Type B pancreatic cell (in vitro differentiated cells): ENCODE data around the gene TEX54. TPM values are rescaled to one million over a fixed set of nuclear protein-coding genes. Genes with fewer than 3 reads are reported as not detected.
"Not testable (repeated sequence)": the region's sequence is repeated elsewhere in the genome, so short reads cannot be mapped to it uniquely, and the experiment has no call there.

Experiments
- DNase-seq: peaks from one replicate; pipeline ENCODE4 v3.0.0; 2021; ENCODE audit warnings: mixed read lengths; ENCODE audit not compliant: unreplicated experiment; ENCODE audit errors: extremely low spot score
- H3K27ac Mint-ChIP-seq: 2 replicates; pipeline ENCODE4 v1.8.0; 2021; ENCODE audit warnings: mild to moderate bottlenecking, mixed read lengths
- H3K27me3 Mint-ChIP-seq: 2 replicates; pipeline ENCODE4 v1.8.0; 2021; ENCODE audit warnings: mixed read lengths
- H3K36me3 Mint-ChIP-seq: 2 replicates; pipeline ENCODE4 v1.8.0; 2021; ENCODE audit warnings: mixed read lengths
- H3K4me1 Mint-ChIP-seq: one replicate; pipeline ENCODE4 v1.8.0; 2021; ENCODE audit warnings: mixed read lengths; ENCODE audit not compliant: unreplicated experiment
- H3K4me3 Mint-ChIP-seq: 2 replicates; pipeline ENCODE4 v1.8.0; 2021; ENCODE audit warnings: mild to moderate bottlenecking, mixed read lengths
- H3K9me3 Mint-ChIP-seq: 2 replicates; pipeline ENCODE4 v1.8.0; 2021; ENCODE audit warnings: mixed read lengths
- total RNA-seq: library from RNA; stranded (reverse); gene quantifications from 2 replicates; pipeline ENCODE4 v1.2.1, GENCODE V29; 2021; ENCODE audit warnings: low replicate concordance
- TF ChIP-seq, protein P1 (sequence below): fragments of 200-600 bp; sonication (generic); conservative IDR thresholded peaks from 2 replicates; pipeline ENCODE4 v1.5.0; 2021; ENCODE audit warnings: antibody characterized with exemption, mild to moderate bottlenecking

The TEX54 gene
- total RNA-seq, 1 donor from 2014 or later = not detected

DNA sequence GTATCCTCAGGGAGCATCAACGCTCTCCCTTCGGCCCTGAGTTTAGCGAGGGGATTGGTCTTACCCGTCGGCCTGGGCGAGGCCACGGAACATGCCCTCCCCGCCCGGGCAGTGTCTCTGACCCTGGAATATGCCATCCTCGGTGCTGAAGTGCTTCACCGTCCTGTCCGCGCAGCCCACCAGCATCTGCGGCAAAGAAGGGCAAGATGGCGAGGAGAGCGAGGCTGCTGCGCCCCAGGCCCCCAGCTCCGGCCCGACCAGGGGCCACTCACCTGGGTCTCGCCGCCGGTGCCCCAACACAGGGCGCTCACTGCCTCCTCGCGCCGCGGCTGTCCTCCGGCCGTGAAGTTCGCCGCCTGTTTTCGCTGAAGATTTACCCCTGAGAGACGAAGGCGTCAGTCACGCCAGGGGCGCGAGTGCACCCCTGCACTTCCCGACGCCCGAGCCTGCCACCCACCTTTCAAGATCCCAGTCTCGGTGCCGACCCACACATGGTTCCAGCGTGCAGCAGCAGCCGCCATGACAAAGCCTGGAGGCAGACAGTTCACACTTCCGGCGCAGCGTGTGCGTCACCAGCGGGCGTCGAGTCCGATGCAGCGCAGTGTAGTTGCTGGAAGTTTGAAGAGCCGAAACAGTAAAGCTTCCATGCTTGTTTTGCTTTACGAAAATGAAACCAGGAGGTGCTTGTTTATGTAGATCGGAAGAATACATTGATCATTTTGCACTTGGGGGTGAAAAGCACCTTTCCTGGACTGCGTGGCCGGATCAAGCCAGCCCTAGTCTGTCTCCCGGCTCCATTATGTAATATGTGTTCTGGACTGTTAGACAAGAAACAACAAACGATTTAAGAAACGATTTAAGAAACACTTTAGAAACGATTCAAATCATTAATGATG lies 6.7 kb upstream of the TEX54 start, which contains the start of gene WDR74:
TSS of gene WDR74 (minus strand) at position 541 of the 896 bp plus-strand sequence. CDS start at position 521, 20 bp downstream.
- Mint-ChIP-seq H3K27me3 (no peaks in the 10 kb centered on the region), H3K36me3 (peaks cover 7% of the 10 kb centered on the region), H3K4me1 (peaks cover 21% of the 10 kb centered on the region), H3K27ac (no peak within 1 kb of the TSS), H3K9me3 (no peaks in the 10 kb centered on the region), H3K4me3 (no peak within 1 kb of the TSS)
- peak; percentile 83 for DNase-seq
- TF ChIP-seq, protein P1, sequence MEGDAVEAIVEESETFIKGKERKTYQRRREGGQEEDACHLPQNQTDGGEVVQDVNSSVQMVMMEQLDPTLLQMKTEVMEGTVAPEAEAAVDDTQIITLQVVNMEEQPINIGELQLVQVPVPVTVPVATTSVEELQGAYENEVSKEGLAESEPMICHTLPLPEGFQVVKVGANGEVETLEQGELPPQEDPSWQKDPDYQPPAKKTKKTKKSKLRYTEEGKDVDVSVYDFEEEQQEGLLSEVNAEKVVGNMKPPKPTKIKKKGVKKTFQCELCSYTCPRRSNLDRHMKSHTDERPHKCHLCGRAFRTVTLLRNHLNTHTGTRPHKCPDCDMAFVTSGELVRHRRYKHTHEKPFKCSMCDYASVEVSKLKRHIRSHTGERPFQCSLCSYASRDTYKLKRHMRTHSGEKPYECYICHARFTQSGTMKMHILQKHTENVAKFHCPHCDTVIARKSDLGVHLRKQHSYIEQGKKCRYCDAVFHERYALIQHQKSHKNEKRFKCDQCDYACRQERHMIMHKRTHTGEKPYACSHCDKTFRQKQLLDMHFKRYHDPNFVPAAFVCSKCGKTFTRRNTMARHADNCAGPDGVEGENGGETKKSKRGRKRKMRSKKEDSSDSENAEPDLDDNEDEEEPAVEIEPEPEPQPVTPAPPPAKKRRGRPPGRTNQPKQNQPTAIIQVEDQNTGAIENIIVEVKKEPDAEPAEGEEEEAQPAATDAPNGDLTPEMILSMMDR = no peak

DNA sequence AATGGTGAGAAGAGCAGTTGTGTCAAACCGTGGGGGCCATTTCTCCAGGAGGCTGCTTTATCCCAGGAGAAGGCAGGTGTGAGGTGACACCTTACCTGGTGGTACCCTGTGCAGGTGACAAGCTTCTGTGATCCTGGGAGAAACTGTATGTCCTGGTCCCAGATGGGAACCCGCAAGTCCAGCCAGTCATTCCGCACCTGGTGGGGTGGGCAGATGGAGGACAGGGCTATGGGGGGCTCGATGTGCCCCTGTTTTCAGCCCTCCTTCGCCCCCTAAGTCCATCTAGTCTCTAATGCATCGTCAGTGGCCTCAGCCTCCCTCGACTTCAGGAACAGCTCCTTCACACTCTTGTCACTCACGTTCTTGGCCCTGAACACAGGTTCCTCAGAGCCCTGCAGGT lies 2.7 kb upstream of the TEX54 start:
- no peak for DNase-seq
- H3K4me1 Mint-ChIP-seq = peaks cover 20% of the 10 kb centered on the region
- peaks cover 13% of the 10 kb centered on the region for H3K36me3 Mint-ChIP-seq
- H3K4me3 Mint-ChIP-seq = peak overlapping the region; percentile 31
- no peaks in the 10 kb centered on the region for H3K9me3 Mint-ChIP-seq
- H3K27ac Mint-ChIP-seq = no peak overlapping the region
- TF ChIP-seq, protein P1 = no peak
- H3K27me3 Mint-ChIP-seq = no peaks in the 10 kb centered on the region

DNA sequence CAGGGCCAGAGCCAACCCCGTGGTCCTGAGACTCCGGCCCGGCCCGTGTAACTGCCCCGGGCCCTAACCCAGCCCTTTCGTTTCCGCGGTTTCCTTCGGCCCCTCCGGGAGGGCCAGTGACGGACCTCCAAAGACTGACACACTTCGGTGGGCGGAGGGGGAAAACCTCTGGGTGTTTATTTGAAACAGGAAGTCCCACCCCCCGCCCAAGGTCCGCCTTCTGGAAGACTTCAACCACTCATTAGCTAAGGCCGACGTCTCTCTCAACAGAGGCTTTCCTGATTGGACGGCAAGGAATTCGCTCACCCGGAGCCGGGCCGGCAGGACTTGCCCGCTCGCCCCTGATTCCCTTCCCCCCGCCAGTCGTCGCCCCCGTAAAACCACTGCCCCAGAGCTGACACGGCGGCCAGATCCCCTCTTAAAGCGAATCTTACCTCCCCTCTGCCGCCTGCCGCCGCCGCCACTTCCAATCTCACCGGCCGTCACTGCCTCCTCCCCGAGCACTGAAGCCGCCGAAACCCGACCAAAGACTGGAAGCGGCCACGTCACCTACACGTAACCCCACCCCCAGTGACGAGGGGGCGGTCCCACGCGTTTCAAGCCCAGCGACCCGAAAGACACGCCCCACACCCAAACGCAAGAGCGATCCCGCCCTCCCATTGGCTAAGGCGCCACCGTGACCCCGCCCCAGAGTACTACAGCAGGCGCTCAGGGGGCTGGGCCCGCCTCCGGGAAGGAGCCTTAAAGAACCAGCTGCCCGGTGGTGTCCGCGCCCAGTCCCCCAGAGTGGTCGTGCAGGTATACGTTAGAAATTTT lies 913 bp downstream of the TEX54 start, which contains the start of gene STX5:
TSS of gene STX5 (minus strand) at position 532 of the 816 bp plus-strand sequence. CDS start 808 bp downstream, outside the sequence.
- H3K27me3 Mint-ChIP-seq = no peaks in the 10 kb centered on the region
- H3K27ac Mint-ChIP-seq = peak within 1 kb of the TSS; percentile 100
- DNase-seq = peak; percentile 99
- H3K4me3 Mint-ChIP-seq = peak within 1 kb of the TSS; percentile 99
- TF ChIP-seq, protein P1 = no peak
- H3K9me3 Mint-ChIP-seq = no peaks in the 10 kb centered on the region
- H3K36me3 Mint-ChIP-seq = peaks cover 19% of the 10 kb centered on the region
- peaks cover 10% of the 10 kb centered on the region for H3K4me1 Mint-ChIP-seq

DNA sequence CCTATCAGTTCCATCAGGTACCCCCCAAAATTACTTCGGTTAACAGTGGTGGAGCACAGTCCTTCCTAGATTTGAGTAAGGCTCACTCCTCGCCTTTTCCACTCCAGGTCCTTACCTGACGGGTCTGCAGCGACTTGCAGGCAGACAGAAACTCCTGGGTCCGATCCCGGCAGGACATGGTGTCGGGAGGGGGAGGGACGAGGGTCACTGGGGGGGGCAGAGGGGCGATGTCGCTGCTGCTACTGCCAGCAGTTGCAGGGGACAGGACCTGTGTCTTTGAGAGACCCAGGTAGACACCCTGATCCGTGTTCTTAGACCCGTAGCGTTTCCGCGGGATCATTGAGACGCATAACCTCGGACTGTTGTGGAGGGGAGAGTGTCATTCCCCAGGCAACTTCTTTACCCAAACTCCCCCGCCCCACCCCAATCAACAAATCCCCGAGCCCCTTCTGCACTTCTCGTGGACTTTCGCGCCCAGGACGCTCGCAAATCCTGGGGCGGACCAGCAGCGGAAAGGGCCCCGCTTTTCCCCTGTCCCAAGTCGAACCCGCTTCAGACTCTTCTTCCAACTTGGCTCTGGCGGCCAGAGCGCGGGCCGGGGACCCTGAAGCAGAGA lies 1.6 kb downstream of the TEX54 start:
- H3K27me3 Mint-ChIP-seq = no peaks in the 10 kb centered on the region
- peak overlapping the region; percentile 100 for H3K27ac Mint-ChIP-seq
- H3K9me3 Mint-ChIP-seq = no peaks in the 10 kb centered on the region
- H3K36me3 Mint-ChIP-seq = peaks cover 19% of the 10 kb centered on the region
- peaks cover 10% of the 10 kb centered on the region for H3K4me1 Mint-ChIP-seq
- peak overlapping the region; percentile 99 for H3K4me3 Mint-ChIP-seq
- peak; percentile 73 for DNase-seq
- TF ChIP-seq, protein P1 = no peak

DNA sequence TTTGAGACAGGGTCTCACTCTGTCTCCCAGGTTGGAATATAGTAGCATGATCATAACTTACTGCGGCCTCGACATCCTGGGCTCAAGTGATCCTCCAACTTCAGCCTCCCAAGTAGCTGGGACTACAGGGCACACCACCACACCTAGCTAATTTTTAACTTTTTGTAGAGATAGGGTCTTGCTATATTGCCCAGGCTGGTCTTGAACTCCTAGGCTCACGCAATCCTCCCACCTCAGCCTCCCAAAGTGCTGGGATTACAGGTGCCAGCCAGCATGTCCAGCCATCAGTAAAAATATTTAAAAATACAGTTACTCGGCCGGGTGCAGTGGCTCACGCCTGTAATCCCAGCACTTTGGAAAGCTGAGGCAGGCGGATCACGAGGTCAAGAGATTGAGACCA lies 4.5 kb downstream of the TEX54 start:
- H3K27ac Mint-ChIP-seq, H3K9me3 Mint-ChIP-seq, H3K4me3 Mint-ChIP-seq, DNase-seq, H3K27me3 Mint-ChIP-seq: not testable (repeated sequence)
- H3K36me3 Mint-ChIP-seq = peaks cover 30% of the 10 kb centered on the region
- H3K4me1 Mint-ChIP-seq = peaks cover 10% of the 10 kb centered on the region
